Ammon's horn (tissue), 1 donor: ENCODE data around the gene HMGXB4.

Source experiments
- DNase-seq: peaks from one replicate; pipeline ENCODE4 v3.0.0-alpha.2; 2016; ENCODE audit warnings: low spot score

HMGXB4 gene

GRCh38 chr22:35327690-35328471, 70.6 kb downstream of the HMGXB4 start:
- DNase-seq, result no peak

- DNase-seq, result no peak
Observed at GRCh38 chr22:35328472-35328885, 71.2 kb downstream of the HMGXB4 start.

- no peak for DNase-seq
Observed at GRCh38 chr22:35329114-35329847, 72.0 kb downstream of the HMGXB4 start.

GRCh38 chr22:35330258-35330861, 73.1 kb downstream of the HMGXB4 start:
- no peak for DNase-seq

- no peak for DNase-seq
Observed at GRCh38 chr22:35332278-35332677, 75.0 kb downstream of the HMGXB4 start.

GRCh38 chr22:35333220-35333619, 75.9 kb downstream of the HMGXB4 start:
- DNase-seq, result no peak

- no peak for DNase-seq
Observed at GRCh38 chr22:35334004-35334403, 76.7 kb downstream of the HMGXB4 start.

GRCh38 chr22:35335468-35335867, 78.2 kb downstream of the HMGXB4 start:
- no peak for DNase-seq

GRCh38 chr22:35335936-35336781, 78.9 kb downstream of the HMGXB4 start:
- no peak for DNase-seq

GRCh38 chr22:35337932-35338331, 80.6 kb downstream of the HMGXB4 start:
- DNase-seq, result no peak

- no peak for DNase-seq
Observed at GRCh38 chr22:35341090-35341874, 84.0 kb downstream of the HMGXB4 start.

GRCh38 chr22:35342390-35342789, 85.1 kb downstream of the HMGXB4 start:
- DNase-seq, result no peak

GRCh38 chr22:35343664-35344550, 86.6 kb downstream of the HMGXB4 start:
- DNase-seq, result no peak

- no peak for DNase-seq
Observed at GRCh38 chr22:35344956-35345690, 87.8 kb downstream of the HMGXB4 start.
